ENCODE measurements around the gene SP140L. TPM values are rescaled to one million over a fixed set of nuclear protein-coding genes. Genes with fewer than 3 reads are reported as not detected.
"Not testable (repeated sequence)": the region's sequence is repeated elsewhere in the genome, so short reads cannot be mapped to it uniquely, and the experiment has no call there.

The SP140L gene
- 4.1 TPM for total RNA-seq (ENCODE audit: insufficient read depth, low replicate concordance)

- DNase-seq (ENCODE audit: low spot score) = peak; percentile 44
Observed at GRCh38 chr2:230326453-230327417, at the start of gene SP140L. Gene SP140L (plus strand): TSS chr2:230327193. CDS start chr2:230327270, 77 bp downstream.

- DNase-seq (ENCODE audit: low spot score) = no peak
Observed at GRCh38 chr2:230282936-230283335, 44.1 kb upstream of the SP140L start.

GRCh38 chr2:230286048-230286447 lies 40.9 kb upstream of the SP140L start:
- no peak for DNase-seq (ENCODE audit: low spot score)

- DNase-seq (ENCODE audit: low spot score) = not testable (repeated sequence)
Observed at GRCh38 chr2:230289311-230289710, 37.7 kb upstream of the SP140L start.

GRCh38 chr2:230295192-230295591 lies 31.8 kb upstream of the SP140L start:
- DNase-seq (ENCODE audit: low spot score) = no peak

- DNase-seq (ENCODE audit: low spot score) = no peak
Observed at GRCh38 chr2:230296917-230297316, 30.1 kb upstream of the SP140L start.

- DNase-seq (ENCODE audit: low spot score) = no peak
Observed at GRCh38 chr2:230299618-230300017, 27.4 kb upstream of the SP140L start.

GRCh38 chr2:230305416-230306275 lies 21.3 kb upstream of the SP140L start:
- no peak for DNase-seq (ENCODE audit: low spot score)

- DNase-seq (ENCODE audit: low spot score) = no peak
Observed at GRCh38 chr2:230306474-230306873, 20.5 kb upstream of the SP140L start.

GRCh38 chr2:230307485-230307884 lies 19.5 kb upstream of the SP140L start:
- DNase-seq (ENCODE audit: low spot score) = no peak

- no peak for DNase-seq (ENCODE audit: low spot score)
Observed at GRCh38 chr2:230308402-230309000, 18.5 kb upstream of the SP140L start.

- not testable (repeated sequence) for DNase-seq (ENCODE audit: low spot score)
Observed at GRCh38 chr2:230310792-230311191, 16.2 kb upstream of the SP140L start.

GRCh38 chr2:230311634-230312033 lies 15.4 kb upstream of the SP140L start:
- DNase-seq (ENCODE audit: low spot score) = not testable (repeated sequence)

- no peak for DNase-seq (ENCODE audit: low spot score)
Observed at GRCh38 chr2:230312638-230313037, 14.4 kb upstream of the SP140L start.

GRCh38 chr2:230317366-230317765 lies 9.6 kb upstream of the SP140L start:
- DNase-seq (ENCODE audit: low spot score) = no peak

- DNase-seq (ENCODE audit: low spot score) = no peak
Observed at GRCh38 chr2:230318190-230319121, 8.5 kb upstream of the SP140L start.

GRCh38 chr2:230319211-230319862 lies 7.7 kb upstream of the SP140L start:
- DNase-seq (ENCODE audit: low spot score) = no peak

GRCh38 chr2:230321031-230321430 lies 6.0 kb upstream of the SP140L start:
- DNase-seq (ENCODE audit: low spot score) = no peak

GRCh38 chr2:230322561-230323384 lies 4.2 kb upstream of the SP140L start:
- no peak for DNase-seq (ENCODE audit: low spot score)

Measured in umbilical cord (tissue), 2 donors.